HG03575 (cell line): ENCODE measurements around the gene GRWD1.
"Not testable (repeated sequence)": the region's sequence is repeated elsewhere in the genome, so short reads cannot be mapped to it uniquely, and the experiment has no call there.

Source experiments
- ATAC-seq: cut with Tn5 transposase; IDR thresholded peaks from one replicate; pipeline ENCODE4 v1.9.1; 2021; ENCODE audit not compliant: unreplicated experiment, insufficient number of reproducible peaks, low FRiP score; ENCODE audit errors: extremely low read depth

The GRWD1 gene

GRCh38 chr19:48474084-48474592, 28.4 kb downstream of the GRWD1 start:
- no peak for ATAC-seq

GRCh38 chr19:48475369-48476068, 29.7 kb downstream of the GRWD1 start:
- ATAC-seq, result no peak

- ATAC-seq, result no peak
Measured at GRCh38 chr19:48476176-48476575, 30.4 kb downstream of the GRWD1 start.

GRCh38 chr19:48477067-48477685, 31.4 kb downstream of the GRWD1 start:
- ATAC-seq, result no peak

- ATAC-seq, result no peak
Measured at GRCh38 chr19:48477698-48478338, 32.0 kb downstream of the GRWD1 start.

GRCh38 chr19:48478339-48479256, 32.8 kb downstream of the GRWD1 start:
- no peak for ATAC-seq

- ATAC-seq, result no peak
Measured at GRCh38 chr19:48479686-48480085, 33.9 kb downstream of the GRWD1 start.

GRCh38 chr19:48480183-48480557, 34.4 kb downstream of the GRWD1 start:
- ATAC-seq, result no peak

- ATAC-seq, result no peak
Measured at GRCh38 chr19:48480558-48481500, 35.0 kb downstream of the GRWD1 start.

- ATAC-seq, result no peak
Measured at GRCh38 chr19:48481846-48482639, 36.3 kb downstream of the GRWD1 start.

- no peak for ATAC-seq
Measured at GRCh38 chr19:48483301-48483700, 37.5 kb downstream of the GRWD1 start.

GRCh38 chr19:48484247-48484893, 38.6 kb downstream of the GRWD1 start:
- no peak for ATAC-seq

- ATAC-seq, result no peak
Measured at GRCh38 chr19:48484931-48485612, 39.3 kb downstream of the GRWD1 start.

- ATAC-seq, result not testable (repeated sequence)
Measured at GRCh38 chr19:48486706-48487105, 40.9 kb downstream of the GRWD1 start.

GRCh38 chr19:48487544-48487943, 41.8 kb downstream of the GRWD1 start:
- ATAC-seq, result no peak

GRCh38 chr19:48487948-48488347, 42.2 kb downstream of the GRWD1 start:
- ATAC-seq, result no peak
